HEK293 (cell line): ENCODE data around the gene GALNT1.

Experiments
- CTCF ChIA-PET: fragments of 350-600 bp; formaldehyde crosslinking; extraction: SDS; loops from one replicate; lab custom pipeline; 2021; ENCODE audit warnings: antibody characterized with exemption; lab: Yijun Ruan, JAX
- POLR2A ChIA-PET: fragments of 300-600 bp; formaldehyde crosslinking; extraction: SDS; loops from one replicate; lab custom pipeline; 2020; ENCODE audit warnings: antibody characterized with exemption, inconsistent platforms; lab: Yijun Ruan, JAX
- H3K27ac ChIP-seq: fragments of 200-500 bp; sonication (Bioruptor generic); 2 replicates; pipeline ENCODE4 v1.5.1; 2014; ENCODE audit warnings: low read depth, low read length, control low read depth, inconsistent platforms; ENCODE audit errors: extremely low read depth
- H3K36me3 ChIP-seq, 2 experiments: fragments of 200-500 bp in 1 of 2; sonication (Bioruptor generic) in 1 of 2; 1 replicate in 1 of 2; 2 replicates in 1 of 2; pipeline ENCODE4 v1.5.1; 2014 to 2017; ENCODE audit warnings: inconsistent platforms in 2 of 2, low read length in 2 of 2; ENCODE audit not compliant: control insufficient read depth in 2 of 2, insufficient read depth in 1 of 2
- H3K4me1 ChIP-seq: fragments of 200-500 bp; sonication (Bioruptor generic); 2 replicates; pipeline ENCODE4 v1.5.1; 2014; ENCODE audit warnings: mild to moderate bottlenecking, low read length, inconsistent platforms; ENCODE audit not compliant: control insufficient read depth, insufficient read depth
- H3K4me3 ChIP-seq: 2 replicates; pipeline ENCODE4 v1.5.1; 2011; ENCODE audit warnings: low read depth, mild to moderate bottlenecking, control low read depth, low read length, moderate library complexity
- H3K9me3 ChIP-seq: fragments of 200-500 bp; sonication (Bioruptor generic); 2 replicates; pipeline ENCODE4 v1.5.1; 2014; ENCODE audit warnings: low read depth, low read length, inconsistent platforms; ENCODE audit not compliant: control insufficient read depth, insufficient read depth
- PRDM1 ChIP-seq: fragments of 450-650 bp; formaldehyde crosslinking; IDR thresholded peaks from 2 replicates; pipeline ENCODE4; 2016; ENCODE audit warnings: missing biosample characterization, missing genetic modification characterization
- ZNF121 ChIP-seq: fragments of 450-650 bp; formaldehyde crosslinking; IDR thresholded peaks from 2 replicates; pipeline ENCODE4 v1.5.1; 2016; ENCODE audit warnings: missing biosample characterization, missing genetic modification characterization
- ZNF133 ChIP-seq: fragments of 450-650 bp; formaldehyde crosslinking; IDR thresholded peaks from 2 replicates; pipeline ENCODE4 v1.5.1; 2016; ENCODE audit warnings: missing biosample characterization, missing genetic modification characterization
- ZNF214 ChIP-seq: fragments of 450-650 bp; formaldehyde crosslinking; IDR thresholded peaks from 2 replicates; pipeline ENCODE4 v1.5.1; 2017; ENCODE audit warnings: missing biosample characterization, mild to moderate bottlenecking, missing genetic modification characterization, borderline replicate concordance
- ZNF24 ChIP-seq: fragments of 450-650 bp; formaldehyde crosslinking; IDR thresholded peaks from 2 replicates; pipeline ENCODE4 v1.5.1; 2016; ENCODE audit warnings: missing biosample characterization, missing genetic modification characterization
- ZNF292 ChIP-seq: fragments of 450-650 bp; formaldehyde crosslinking; IDR thresholded peaks from 2 replicates; pipeline ENCODE4 v1.5.1; 2016; ENCODE audit warnings: low read depth, missing biosample characterization, missing genetic modification characterization, borderline replicate concordance
- ZNF510 ChIP-seq: fragments of 450-650 bp; formaldehyde crosslinking; IDR thresholded peaks from 2 replicates; pipeline ENCODE4 v1.5.1; 2018; ENCODE audit warnings: mild to moderate bottlenecking, missing genetic modification characterization, missing biosample characterization; ENCODE audit not compliant: insufficient replicate concordance
- ZNF600 ChIP-seq: fragments of 450-650 bp; formaldehyde crosslinking; IDR thresholded peaks from 2 replicates; pipeline ENCODE4 v1.5.1; 2016; ENCODE audit warnings: missing biosample characterization, missing genetic modification characterization
- ZNF623 ChIP-seq: fragments of 450-650 bp; formaldehyde crosslinking; IDR thresholded peaks from 2 replicates; pipeline ENCODE4 v1.5.1; 2016; ENCODE audit warnings: missing biosample characterization, missing genetic modification characterization
- ZNF704 ChIP-seq: fragments of 450-650 bp; formaldehyde crosslinking; IDR thresholded peaks from 2 replicates; pipeline ENCODE4 v1.5.1; 2016; ENCODE audit warnings: missing biosample characterization, missing genetic modification characterization
- ZNF792 ChIP-seq: fragments of 450-650 bp; formaldehyde crosslinking; IDR thresholded peaks from 2 replicates; pipeline ENCODE4 v1.5.1; 2016; ENCODE audit warnings: missing biosample characterization, missing genetic modification characterization
- ZSCAN18 ChIP-seq: fragments of 450-650 bp; formaldehyde crosslinking; IDR thresholded peaks from 2 replicates; pipeline ENCODE4 v1.5.1; 2016; ENCODE audit warnings: missing biosample characterization, missing genetic modification characterization
- TF ChIP-seq, protein P1 (sequence below): fragments of 450-650 bp; IDR thresholded peaks from 2 replicates; pipeline ENCODE4 v1.5.1; 2018; ENCODE audit warnings: missing biosample characterization, mild to moderate bottlenecking, missing genetic modification characterization
- TF ChIP-seq, protein P2 (sequence below): sonication (generic); formaldehyde crosslinking; IDR thresholded peaks from 2 replicates; pipeline ENCODE4 v1.8.1; 2022; ENCODE audit warnings: mild to moderate bottlenecking, moderate library complexity, missing genetic modification reagents

The GALNT1 gene

DNA sequence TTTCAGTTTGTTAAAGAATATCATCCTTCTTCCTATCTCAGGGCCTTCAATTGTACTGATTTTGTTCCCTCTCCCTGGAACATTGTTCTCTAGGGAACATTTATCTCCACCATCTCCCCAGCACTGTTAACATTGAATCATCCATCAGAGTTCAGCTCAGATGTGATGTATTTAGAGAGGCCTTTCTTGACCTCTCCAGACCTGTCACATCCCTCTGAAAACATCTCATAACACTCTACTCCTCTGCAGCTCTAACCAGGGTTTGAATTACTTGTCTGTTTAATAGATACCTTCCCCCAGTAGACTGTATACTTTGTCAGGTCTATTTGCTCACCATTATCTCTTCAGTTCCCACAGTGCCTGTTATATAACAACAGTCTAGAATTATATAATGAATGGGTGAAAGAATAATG lies 98.6 kb downstream of the GALNT1 start:
- POLR2A ChIA-PET = no interaction called here
- no peak overlapping the region for H3K4me3 ChIP-seq
- TF ChIP-seq, protein P1, sequence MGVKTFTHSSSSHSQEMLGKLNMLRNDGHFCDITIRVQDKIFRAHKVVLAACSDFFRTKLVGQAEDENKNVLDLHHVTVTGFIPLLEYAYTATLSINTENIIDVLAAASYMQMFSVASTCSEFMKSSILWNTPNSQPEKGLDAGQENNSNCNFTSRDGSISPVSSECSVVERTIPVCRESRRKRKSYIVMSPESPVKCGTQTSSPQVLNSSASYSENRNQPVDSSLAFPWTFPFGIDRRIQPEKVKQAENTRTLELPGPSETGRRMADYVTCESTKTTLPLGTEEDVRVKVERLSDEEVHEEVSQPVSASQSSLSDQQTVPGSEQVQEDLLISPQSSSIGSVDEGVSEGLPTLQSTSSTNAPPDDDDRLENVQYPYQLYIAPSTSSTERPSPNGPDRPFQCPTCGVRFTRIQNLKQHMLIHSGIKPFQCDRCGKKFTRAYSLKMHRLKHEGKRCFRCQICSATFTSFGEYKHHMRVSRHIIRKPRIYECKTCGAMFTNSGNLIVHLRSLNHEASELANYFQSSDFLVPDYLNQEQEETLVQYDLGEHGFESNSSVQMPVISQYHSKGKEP = no peak
- peak; percentile 65; the same call in 1 of the 2 replicates for TF ChIP-seq ZNF133 (tag by site-specific recombination)
- TF ChIP-seq, all 188 proteins: peak for 1
- H3K36me3 ChIP-seq = peaks cover 0 to 25% of the 10 kb centered on the region in 2 experiments; a peak in 1 of 3 replicates
- CTCF ChIA-PET = no interaction called here
- no peaks in the 10 kb centered on the region for H3K4me1 ChIP-seq
- no peaks in the 10 kb centered on the region for H3K9me3 ChIP-seq
- H3K27ac ChIP-seq = no peak overlapping the region

GRCh38 chr18:35682281-35682867 lies 100.8 kb downstream of the GALNT1 start:
- H3K36me3 ChIP-seq = peaks cover 0 to 27% of the 10 kb centered on the region in 2 experiments; a peak in 1 of 3 replicates
- H3K4me3 ChIP-seq = no peak overlapping the region
- ChIA-PET POLR2A (no interaction called here), CTCF (interaction anchor here (1.0 kb wide), 1 partner anchor 20 kb away, joined by 3 read pairs; no protein-coding TSS in a partner anchor)
- H3K27ac ChIP-seq = no peak overlapping the region
- peak; percentile 84 for TF ChIP-seq PRDM1 (tag by site-specific recombination)
- TF ChIP-seq, protein P2, sequence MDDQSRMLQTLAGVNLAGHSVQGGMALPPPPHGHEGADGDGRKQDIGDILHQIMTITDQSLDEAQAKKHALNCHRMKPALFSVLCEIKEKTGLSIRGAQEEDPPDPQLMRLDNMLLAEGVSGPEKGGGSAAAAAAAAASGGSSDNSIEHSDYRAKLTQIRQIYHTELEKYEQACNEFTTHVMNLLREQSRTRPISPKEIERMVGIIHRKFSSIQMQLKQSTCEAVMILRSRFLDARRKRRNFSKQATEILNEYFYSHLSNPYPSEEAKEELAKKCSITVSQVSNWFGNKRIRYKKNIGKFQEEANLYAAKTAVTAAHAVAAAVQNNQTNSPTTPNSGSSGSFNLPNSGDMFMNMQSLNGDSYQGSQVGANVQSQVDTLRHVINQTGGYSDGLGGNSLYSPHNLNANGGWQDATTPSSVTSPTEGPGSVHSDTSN (CRISPR knock-in tag) = no peak
- no peaks in the 10 kb centered on the region for H3K4me1 ChIP-seq
- no peaks in the 10 kb centered on the region for H3K9me3 ChIP-seq

- TF ChIP-seq ZNF292 (tag by site-specific recombination) (no peak), ZSCAN18 (tag by site-specific recombination) (no peak), ZNF121 (no peak), ZNF24 (tag by site-specific recombination) (no peak), ZNF600 (no peak), ZNF792 (no peak), ZNF623 (no peak), ZNF510 (no peak), ZNF214 (no peak), ZNF704 (no peak)
- Histone ChIP-seq H3K4me3 (no peak overlapping the region), H3K27ac (no peak overlapping the region), H3K36me3 (peaks cover 0 to 25% of the 10 kb centered on the region in 2 experiments; a peak in 1 of 3 replicates), H3K9me3 (no peaks in the 10 kb centered on the region), H3K4me1 (no peaks in the 10 kb centered on the region)
- CTCF ChIA-PET = no interaction called here
- POLR2A ChIA-PET = no interaction called here
Observed at GRCh38 chr18:35683021-35683420, 101.5 kb downstream of the GALNT1 start.
